GM19099 (cell line): ENCODE measurements around the gene TCF7L2.

Source experiments
- POLR2A ChIP-seq: IDR thresholded peaks from 3 replicates; pipeline ENCODE4 v1.6.1; 2011; ENCODE audit warnings: low read depth; ENCODE audit not compliant: insufficient read length; ENCODE audit errors: extremely low read depth

The TCF7L2 gene

DNA sequence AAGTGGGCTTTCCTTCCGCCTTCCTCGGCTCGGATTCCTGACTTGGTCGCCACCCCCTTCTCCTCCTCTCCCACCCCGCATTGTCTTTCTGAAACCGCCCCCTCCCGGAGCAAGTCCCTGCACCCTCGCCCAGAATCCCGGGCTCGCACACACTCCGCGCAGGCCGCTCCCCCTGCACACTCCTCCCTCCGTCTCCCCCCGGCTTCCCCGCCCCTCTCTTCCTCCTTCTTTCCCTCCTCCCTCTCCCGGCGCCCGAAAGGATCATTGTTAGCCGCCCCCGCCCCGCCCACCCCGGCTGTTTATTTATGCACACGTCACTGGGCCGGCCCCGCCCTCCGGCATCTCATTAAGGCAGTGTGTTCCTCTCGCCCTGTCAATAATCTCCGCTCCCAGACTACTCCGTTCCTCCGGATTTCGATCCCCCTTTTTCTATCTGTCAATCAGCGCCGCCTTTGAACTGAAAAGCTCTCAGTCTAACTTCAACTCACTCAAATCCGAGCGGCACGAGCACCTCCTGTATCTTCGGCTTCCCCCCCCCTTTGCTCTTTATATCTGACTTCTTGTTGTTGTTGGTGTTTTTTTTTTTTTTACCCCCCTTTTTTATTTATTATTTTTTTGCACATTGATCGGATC lies at the start of gene TCF7L2:
TCF7L2 (plus strand) TSS at position 373 of the 633 bp plus-strand sequence. CDS start 510 bp downstream, outside the sequence.
- no peak for TF ChIP-seq POLR2A

GRCh38 chr10:112902730-112903129 lies 47.3 kb upstream of the TCF7L2 start:
- TF ChIP-seq POLR2A = no peak

- TF ChIP-seq POLR2A = no peak
These were observed 46.0 kb upstream of the TCF7L2 start for GRCh38 chr10:112904000-112904399.

DNA sequence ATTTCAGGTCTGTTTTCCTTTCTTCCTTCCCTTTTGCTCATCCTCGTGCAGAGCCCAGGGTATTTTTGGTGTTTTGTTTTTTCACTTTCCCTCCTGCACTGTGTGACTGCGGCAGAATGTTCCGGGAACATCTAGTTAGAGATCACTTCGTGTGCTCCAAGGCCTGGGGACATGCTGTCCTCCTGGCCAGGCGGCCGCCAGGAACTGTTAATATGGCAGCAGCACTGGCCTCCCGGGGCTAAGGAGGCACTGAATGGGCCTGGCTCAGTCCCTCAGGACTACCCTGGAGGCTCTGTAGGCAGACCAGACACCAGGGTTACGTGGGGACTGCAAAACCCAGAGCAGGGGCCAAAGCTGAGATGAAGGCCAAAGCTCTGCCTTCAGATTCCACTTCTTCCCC lies 43.1 kb upstream of the TCF7L2 start:
- no peak for TF ChIP-seq POLR2A

DNA sequence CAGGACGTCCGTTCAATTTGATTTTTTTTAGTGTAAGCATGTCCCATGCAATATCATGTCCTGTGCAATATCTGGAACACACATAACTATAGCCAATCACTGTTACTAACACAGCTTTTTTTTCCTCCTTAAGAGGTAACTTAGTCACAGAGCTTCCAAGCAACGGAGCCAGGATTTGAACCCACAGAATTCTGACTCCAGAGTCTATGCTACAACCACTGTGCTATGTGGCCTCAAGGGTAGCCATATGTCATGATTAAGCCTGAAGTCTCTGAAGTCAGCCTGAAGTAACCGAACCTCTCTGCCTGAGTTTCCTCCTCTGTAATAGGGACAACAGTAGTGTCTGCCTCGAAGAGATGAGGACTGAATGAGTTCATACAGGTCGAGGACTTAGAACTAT lies 42.2 kb upstream of the TCF7L2 start:
- no peak for TF ChIP-seq POLR2A

DNA sequence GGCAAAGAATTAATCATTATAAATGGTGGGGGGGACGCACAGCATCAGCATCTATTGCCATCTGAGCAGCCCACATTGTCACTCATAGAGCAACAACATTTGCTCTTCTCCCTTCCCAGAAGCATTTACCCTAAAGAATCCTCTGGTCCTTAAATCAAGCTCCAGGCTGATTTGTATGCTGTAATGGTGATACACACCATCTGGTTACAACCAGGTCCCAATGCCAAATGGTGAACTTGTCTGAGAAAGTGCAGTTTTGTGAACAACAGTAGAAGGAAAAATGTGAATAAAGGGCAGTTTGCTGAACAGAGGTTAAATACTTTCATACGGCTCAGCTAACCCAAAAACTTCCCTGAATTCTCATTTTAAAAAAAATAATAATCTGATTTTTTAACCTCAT lies 38.8 kb upstream of the TCF7L2 start:
- no peak for TF ChIP-seq POLR2A

DNA sequence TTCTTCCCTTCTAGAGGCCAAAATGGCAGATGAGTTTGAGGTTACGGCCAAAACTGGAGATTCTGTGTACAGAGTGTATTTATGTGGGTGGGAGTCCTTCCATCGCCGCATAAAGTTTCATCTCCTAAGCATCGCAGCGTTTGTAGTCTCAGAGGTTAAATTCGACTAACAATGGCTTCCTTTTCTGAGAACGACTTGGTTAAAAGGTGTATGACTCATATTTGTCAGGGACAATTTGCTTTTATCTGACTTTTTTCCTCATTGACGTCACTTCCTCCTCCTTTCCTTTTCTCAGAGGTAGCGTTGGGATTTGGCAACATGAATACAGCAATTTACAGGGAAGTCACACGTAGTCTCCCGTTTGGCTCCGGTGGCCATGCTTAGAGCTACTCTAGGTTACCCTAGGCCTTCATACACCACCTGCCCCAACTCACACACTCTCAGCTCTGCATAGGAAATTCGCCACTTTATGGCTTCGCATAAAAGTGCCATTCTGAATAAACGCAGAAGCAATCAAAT lies 37.6 kb upstream of the TCF7L2 start:
- no peak for TF ChIP-seq POLR2A

DNA sequence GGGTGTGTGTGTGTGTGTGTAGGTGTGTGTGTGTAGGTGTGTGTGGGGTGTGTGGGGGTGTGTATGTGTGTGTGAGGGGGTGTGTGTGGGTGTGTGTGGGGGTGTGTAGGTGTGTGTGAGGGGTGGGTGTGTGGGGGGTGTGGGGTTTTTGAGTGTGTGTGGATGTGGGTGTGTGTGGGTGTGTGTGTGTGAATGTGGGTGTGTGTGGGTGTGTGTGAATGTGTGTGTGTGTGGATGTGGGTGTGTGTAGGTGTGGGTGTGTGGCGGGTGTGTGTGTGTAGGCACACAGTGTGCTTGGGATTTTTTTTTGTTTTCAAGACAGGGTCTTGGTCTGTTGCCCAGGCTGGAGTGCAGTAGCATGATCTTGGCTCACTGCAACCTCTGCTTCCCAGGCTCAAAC lies 36.8 kb upstream of the TCF7L2 start:
- no peak for TF ChIP-seq POLR2A

GRCh38 chr10:112913661-112914287 lies 36.3 kb upstream of the TCF7L2 start:
- no peak for TF ChIP-seq POLR2A

DNA sequence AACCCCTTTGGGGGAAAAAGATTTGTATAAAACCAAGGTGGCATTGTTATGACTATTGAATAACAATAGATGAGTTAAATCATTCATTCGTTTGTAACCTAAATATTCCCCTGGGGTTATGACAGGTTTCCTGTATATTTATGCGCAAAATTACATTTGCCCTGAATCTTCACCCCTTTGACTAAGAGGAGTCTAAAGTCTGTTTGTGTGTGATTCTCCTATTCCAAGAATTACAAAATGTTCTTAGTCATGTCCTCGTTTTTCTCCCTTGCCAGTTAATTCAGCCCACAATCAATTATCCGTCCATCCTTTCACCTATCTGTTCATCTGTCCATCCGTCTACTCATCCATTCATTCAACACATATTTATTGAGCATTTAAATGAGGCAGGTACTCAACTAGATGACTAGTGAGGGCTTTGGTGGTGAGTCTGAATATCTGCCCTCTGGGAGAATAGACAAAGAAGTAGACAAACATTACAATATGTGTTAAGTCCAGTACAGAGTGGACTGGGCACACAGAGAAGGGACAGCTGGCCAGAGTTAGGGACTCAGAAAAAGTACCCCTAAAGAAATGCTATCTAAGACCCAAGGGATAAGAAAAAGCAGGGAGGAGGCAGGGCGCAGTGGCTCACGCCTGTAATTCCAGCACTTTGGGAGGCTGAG lies 35.6 kb upstream of the TCF7L2 start:
- TF ChIP-seq POLR2A = no peak

GRCh38 chr10:112915590-112916572 lies 34.2 kb upstream of the TCF7L2 start:
- no peak for TF ChIP-seq POLR2A

DNA sequence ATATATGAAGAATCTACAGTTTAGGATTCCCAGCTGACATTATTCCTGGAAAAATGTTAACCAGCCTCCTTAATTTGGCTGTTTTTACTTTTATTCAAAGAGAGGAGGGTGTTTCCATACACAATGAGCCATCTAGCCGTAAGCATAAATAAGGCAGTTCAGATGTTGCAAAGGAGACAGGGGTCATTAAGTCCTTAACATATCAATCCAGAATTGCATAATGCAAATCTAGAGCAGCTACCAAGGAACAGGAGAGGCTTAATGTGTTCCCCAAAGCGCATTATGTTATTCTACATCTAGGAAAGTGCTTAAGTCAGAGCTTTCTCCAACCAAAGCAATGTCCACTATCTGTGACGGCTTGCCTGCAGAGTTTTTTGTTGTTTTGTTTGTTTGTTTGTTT lies 32.4 kb upstream of the TCF7L2 start:
- TF ChIP-seq POLR2A = no peak

- TF ChIP-seq POLR2A = no peak
These were observed 31.3 kb upstream of the TCF7L2 start for GRCh38 chr10:112918771-112919170.

DNA sequence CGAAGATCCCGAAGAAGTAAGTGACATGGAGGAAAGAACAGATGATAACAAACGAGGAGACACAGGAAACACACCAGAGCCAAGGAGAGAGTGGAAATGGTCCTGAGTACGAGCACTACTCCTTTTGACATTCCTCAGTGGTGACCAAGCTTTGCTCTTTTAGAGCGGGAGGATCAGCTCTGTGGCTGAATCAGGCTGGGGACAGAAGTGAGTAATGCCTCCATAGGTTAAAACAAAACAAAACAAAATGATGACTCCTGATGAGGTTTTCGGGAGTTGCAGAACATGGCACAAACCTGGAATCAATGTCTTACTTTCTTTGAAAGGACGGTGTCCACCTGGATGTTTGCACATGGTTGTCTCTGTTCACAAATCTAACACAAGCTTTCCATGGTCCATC lies 30.3 kb upstream of the TCF7L2 start:
- TF ChIP-seq POLR2A = no peak
